ENCODE results near the gene DZIP1L.
A peak's percentile ranks its signal among the peaks of the same experiment; 100 is the strongest.
"Not testable (repeated sequence)": the region's sequence is repeated elsewhere in the genome, so short reads cannot be mapped to it uniquely, and the experiment has no call there.

Gene DZIP1L

DNA sequence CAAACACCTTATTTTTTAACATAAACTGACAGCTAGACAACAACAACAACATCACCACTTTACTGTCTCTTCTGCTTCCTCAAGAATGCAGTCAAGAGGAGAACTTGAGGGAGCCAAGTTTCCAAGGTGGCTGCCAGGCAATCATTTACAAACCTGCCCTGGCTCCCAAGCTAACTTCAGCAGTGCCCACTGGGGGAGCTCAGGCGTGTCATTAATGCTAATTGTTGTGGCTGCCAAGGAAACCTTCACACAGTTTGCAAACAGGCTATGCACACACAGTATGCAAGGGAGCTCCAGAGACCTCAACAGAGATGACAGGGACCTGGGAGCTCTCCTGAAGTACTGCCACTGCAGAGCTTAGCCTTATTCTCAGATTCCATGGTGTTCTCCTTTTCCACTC is 2.1 kb downstream of the DZIP1L start:
- no peak for DNase-seq (ENCODE audit: low read depth)

DNA sequence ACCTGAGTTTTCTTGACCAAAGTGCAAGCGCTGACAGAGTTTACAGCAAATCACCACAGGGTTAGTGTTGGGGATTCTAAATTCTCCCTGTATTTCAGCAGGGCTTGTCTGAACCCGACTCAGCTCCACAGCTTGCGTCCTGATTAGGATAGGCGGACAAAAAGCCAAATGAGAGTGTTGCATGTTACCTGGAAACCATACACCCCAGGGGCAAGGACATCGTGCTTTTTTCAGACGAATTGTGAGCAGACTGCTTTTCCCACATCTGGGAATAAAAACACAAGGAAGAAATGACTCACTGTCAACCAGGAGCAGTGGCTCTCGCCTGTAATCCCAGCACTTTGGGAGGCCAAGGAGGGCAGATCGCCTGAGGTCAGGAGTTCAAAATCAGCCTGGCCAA is 3.0 kb downstream of the DZIP1L start:
- DNase-seq (ENCODE audit: low read depth) = no peak

DNA sequence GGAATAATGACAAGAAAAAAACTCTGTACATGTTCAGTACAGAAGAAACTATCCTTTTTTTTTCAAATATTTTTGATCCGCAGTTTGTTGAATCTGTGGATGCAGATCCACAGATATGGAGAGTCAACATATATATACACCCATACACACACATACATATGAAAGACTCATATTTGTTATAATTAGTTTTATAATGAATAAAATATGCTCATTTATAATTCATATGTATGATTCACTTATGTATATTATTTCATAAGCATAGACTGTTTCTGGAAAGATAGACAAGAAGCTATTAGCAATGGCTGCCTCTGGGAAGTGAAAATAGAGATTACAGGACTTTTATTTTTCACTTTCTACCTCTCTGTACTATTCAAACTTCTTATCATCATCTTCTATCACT is 9.8 kb downstream of the DZIP1L start:
- no peak for DNase-seq (ENCODE audit: low read depth)

DNA sequence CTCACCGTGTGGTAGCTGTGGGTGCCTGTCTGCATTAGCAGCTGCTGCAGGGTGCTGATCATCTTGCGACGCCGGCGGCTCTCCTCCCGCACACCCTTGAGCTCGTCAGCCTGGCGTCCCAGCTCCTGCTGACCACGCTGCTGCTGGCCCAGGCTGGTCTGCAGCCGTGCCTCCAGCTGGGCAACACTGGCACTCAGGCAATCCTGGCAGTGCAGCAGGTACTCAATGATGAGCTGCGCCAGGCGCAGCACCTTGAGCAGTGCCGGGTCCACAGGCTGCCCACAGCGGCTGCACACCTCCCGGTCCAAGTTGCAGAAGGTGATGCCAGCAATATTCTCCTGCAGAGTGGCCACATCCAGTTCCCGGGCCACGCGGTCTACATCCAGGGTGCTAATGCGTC is 11.9 kb downstream of the DZIP1L start:
- no peak for DNase-seq (ENCODE audit: low read depth)

DNA sequence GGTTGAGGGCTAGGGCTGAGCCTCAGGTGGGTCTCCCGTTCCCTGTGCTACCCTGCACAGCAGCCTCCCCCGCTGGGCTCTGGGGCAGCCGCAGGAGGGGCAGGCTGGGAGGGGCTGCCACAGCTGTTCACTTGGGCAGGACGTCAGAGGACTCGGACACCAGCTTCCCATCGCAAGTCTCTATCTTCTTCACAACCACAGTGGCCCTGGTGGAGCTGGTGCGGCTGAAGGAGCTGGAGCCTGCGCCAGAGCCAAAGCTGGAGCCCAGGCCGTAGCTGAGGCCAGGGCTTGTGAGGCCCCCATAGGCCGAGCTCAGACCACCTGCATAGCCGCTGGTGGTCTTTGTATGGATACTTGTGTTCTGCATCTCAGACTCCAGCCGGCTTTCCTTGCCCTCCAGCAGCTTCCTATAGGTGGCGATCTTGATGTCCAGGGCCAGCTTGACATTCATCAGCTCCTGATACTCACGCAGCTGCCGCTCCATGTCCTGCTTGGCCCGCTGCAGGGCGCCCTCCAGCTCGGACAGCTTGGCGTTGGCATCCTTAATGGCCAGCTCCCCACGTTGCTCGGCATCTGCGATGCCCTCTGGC is 14.0 kb downstream of the DZIP1L start:
- not testable (repeated sequence) for DNase-seq (ENCODE audit: low read depth)

DNA sequence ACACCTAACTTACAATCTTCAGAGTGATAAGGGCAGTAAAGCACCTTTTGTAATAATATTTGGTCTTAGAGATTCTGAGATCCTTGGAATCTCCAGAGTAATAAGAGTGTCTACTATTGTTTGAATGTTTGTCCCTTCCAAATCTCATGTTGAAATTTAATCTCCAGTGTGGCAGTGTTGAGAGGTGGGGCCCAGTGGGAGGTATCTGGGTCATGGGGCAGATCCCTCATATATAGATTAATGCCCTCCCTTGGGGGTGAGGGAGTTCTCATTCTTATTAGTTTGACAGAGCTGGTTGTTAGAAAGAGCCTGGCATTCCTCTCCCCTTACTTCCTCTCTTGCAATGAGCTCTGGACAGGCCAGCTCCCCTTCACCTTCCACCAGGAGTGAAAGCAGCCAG is 16.0 kb downstream of the DZIP1L start:
- no peak for DNase-seq (ENCODE audit: low read depth)

DNA sequence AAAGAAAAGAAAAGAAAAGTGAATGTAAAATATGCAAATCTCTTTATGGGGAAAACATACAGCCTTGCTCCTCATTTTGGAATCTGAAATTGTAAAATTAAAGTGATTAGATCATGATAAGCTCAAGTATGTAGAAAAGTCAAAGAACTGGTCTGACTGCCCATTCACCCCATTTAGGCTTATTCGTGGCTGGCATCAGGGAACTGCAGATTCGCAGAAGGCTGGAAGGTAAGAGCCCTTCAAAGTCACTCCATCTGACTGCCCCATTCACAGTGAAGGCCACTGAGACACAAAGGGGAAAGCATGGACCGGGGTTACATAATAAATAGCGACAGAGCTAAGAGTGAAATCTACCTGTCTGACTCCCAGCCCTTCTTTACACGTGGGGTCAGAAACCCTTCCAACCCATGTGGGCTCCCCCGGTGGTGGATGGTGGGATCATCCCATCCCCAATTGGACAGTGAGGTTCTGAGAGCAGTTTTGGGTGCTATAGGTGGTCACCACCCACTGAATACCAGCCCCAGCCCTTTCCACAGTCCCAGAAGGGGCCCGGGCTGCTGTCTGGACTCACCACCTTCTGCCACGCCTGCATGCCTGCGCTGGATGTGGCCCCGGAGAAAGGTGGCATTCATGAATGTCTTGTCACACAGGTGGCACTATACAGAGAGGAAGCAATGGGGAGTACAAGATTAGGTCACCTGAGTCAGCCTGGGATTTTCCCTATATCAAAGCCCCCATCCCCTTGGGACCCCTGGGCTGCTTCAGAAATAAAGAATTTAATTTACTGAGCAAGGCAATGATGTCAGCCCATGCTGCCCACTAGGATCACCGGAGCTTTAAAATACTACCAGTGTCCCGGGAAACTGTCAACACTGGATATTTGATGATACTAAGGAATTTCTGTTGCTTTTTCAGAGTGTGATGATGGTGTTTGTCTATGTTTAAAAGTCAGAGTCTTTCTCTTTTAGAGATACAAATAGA is 17.9 kb downstream of the DZIP1L start:
- no peak for DNase-seq (ENCODE audit: low read depth)

DNA sequence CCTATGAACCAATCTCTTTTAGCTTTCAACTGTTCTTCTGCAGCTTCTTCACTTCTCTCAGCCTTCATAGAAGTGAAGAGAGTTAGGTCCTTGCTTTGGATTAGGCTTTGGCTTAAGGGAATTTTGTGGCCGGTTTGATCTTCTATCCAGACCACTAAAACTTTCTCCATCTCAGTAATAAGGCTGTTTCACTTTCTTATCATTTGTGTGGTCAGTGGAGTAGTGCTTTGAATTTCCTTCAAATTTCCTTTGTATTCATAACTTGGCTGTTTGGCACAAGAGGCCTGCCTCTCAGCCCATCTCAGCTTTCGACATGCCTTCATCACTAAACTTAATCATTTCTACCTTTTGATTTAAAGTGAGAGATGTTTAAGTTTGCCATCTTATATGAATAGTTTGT is 21.7 kb downstream of the DZIP1L start:
- DNase-seq (ENCODE audit: low read depth) = no peak

DNA sequence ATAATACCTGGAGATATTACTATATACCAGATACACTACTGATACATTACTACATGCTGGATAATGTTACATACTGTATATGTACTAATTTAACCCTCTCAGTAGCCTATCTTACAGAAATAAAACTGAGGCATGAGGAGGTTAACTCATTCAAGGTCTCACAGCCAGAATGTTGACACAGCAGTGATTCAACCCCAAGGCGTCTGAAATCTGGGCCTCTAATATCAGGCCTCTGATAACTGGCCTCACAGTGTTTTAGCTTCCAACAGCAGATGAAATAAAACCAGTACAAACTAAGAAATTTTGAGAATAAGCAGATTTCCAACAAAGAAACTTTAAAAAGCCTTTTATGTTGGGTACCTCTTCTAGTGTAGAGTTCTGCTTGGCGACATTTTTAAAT is 23.4 kb downstream of the DZIP1L start:
- no peak for DNase-seq (ENCODE audit: low read depth)

DNA sequence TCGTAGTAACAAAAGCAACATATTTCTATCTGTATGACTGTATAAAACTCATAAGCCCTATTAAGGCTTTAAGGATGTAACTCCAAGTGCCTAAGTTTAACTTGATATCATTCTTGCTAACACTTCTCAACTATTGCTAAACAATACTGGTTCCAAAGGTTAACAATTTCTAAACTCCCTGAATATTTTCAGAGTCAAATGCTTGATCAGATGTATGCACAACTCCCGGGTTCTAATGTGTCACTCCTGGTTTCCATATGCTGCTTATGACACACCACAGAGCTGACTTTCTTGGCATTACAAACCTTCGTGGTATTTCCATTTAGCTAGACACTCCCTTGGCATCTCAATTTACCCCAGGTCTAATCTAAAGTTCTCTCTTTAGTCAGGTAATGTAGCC is 26.3 kb downstream of the DZIP1L start:
- no peak for DNase-seq (ENCODE audit: low read depth)

DNA sequence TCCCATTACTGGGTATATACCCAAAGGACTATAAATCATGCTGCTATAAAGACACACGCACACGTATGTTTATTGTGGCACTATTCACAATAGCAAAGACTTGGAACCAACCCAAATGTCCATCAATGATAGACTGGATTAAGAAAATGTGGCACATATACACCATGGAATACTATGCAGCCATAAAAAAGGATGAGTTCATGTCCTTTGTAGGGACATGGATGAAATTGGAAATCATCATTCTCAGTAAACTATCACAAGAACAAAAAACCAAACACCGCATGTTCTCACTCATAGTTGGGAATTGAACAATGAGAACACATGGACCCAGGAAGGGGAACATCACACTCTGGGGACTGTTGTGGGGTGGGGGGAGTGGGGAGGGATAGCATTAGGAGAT is 29.7 kb downstream of the DZIP1L start:
- DNase-seq (ENCODE audit: low read depth) = not testable (repeated sequence)

DNA sequence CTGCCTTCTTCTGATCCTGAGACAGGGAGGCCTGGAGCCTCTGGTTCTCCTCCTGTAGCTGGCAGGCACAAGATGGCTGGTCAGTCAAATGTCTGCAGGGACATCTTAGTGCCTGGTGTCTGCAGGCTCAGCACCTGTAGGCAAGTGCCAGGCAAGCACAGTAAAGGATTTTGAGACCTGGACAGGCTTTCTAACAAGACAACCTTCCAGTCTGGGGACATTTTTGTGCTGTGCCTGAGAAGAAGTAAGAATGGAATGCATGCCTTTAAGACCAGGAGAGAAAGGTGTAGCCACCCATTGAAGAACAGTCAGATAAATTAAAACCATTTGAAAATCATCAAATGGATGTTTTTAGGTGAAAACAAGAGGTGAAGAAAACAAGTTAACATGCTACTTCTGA is 31.2 kb downstream of the DZIP1L start:
- DNase-seq (ENCODE audit: low read depth) = no peak

DNA sequence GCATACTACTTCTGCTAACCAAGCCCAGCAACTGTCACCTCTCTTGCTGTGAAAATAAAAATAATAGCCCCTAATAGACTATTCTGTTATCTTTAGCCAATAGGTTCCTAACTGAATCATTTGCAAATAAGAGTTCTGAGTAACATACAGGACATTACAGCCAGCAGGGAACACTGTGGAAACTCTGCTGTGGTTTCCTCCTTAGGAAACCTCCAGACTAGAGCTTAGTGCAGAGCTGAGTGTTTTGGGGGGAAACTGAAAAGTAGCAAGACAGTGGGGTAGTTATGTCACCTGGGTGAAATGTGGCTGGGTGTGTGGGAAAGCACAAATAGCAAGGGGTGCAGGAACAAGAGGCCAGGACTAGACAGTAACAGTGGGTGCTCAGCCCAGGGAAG is 32.4 kb downstream of the DZIP1L start:
- no peak for DNase-seq (ENCODE audit: low read depth)

DNA sequence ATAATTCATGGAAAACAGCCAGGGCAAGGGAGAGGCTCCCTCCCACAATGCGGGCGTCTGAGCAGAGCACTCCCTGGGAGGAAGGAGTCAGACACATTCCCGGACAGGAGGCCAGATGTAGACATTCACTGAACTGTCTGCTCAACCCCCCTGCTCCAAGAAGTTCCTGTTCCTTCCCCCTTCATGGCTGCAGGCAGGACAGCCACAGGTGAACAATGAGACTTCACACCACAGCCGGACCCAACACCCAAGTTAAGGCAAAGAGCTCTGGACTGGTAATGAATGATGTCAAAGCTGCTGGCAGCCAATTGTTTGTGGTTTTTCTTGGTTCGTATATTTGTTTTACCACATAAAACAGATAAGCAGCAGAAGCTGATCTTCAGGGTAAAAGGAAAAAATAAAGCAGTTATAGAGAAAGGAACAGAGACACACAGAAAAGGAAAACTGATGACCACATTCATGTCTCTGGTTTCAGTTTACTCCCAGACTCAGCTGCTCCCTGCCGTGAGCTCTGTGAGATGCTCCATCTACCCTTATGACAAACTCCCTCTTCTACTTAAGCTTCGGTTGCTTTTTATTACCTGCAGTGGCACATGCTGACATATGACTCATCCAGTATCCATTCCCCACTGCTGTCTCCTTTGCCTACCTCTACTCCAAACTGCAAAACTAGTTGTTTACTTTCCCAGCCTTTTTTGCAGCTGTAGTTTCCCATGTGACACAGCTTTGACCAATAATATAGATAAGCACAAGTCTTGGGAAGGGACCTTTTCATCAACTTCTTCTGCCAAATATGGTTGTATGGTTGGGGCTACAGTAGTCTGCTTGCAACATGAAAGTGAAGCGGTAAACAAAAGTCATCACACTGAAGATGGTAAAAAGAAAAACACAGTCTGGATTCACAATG is 33.1 kb downstream of the DZIP1L start:
- no peak for DNase-seq (ENCODE audit: low read depth)

DNA sequence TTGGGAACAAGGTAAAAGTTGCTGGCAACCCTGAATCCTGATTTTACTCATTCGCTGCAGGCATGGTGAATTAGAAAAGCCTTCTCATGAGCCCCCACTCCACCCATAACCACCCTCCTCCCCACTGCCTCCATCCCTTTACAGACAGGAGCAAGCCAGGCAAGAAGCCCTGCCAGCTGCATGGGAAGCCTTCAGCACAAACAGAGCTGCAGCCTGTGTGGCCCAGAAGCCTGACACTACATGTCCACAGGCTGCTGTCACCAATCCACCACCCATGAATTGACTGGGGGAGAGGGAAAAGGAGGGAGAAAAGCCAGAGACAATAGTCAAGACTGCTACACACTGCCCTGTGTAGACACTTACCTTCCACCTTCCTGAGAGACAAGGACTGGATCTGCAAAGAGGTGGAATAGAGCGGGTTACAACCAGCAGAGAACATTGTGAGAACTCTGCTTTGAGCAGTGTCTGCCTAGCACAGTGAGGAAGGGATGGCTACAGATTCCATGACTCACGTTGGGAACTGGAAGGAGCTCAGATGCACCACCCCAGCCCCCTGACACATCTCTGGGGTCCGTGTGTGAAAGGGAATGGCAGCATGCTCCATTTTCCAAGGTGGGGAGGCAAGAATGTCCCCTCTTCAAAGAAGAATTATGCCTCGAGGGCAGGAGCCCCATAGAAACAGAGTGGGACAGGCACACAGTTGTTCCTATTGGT is 33.9 kb downstream of the DZIP1L start:
- no peak for DNase-seq (ENCODE audit: low read depth)

DNA sequence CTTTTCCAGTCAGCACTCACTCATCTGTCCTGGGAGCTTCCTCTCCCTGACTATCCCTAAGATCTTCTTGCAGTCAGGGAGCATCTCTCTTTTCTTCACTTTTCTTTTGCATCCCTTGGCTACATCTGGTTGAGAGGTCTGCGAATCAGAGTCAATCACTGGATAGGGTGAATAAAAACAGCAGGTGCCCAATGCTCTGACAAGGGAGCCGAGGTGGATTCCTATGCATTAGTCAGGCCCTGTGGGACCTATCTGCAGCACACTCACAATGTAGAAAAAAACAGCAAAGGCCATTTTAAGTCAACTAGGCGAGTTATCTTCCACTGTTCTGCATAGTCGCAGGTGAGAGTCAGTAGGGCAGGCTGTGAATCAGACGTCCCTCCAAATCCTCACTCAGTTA is 35.5 kb downstream of the DZIP1L start:
- no peak for DNase-seq (ENCODE audit: low read depth)

DNA sequence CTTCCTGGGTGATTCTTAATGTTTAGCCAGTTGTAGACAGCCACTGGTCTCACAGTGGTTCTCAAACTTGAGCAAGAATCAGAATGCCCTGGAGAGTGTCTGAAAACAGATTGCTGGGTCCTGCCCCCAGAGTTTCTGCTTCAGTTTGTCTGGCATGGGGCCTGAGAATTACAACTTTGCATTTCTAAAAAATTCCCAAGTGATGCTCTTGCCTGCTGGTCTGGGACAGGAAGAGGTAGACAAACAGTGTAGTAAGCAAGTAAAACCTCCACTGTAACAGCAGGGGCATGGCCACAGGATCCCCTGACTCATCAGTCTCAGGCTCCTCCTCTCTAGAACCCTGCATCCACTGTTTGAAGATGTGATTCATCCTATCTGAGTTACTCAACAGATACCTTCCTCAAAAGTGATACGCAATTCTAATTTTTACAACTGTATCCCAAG is 36.5 kb downstream of the DZIP1L start:
- DNase-seq (ENCODE audit: low read depth) = peak; percentile 81

DNA sequence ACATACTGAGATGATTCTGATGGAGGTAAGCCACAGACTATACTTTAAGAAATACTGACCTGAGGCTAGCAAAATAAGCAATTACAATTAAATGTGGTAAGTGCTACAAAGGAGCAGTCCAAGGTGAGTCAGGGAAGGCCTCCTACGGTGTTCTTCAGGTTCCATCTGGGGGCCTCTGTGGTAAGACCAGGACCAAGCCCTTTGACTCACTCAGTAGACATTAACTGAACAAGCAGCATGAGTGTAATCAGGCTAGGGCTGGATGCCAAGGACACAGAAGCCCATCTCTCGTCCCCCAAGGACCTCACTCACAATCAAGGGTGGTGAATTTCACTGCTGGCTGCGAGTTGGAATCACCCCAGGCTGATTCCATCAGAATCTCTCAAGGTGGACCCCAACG is 37.3 kb downstream of the DZIP1L start:
- no peak for DNase-seq (ENCODE audit: low read depth)

DNA sequence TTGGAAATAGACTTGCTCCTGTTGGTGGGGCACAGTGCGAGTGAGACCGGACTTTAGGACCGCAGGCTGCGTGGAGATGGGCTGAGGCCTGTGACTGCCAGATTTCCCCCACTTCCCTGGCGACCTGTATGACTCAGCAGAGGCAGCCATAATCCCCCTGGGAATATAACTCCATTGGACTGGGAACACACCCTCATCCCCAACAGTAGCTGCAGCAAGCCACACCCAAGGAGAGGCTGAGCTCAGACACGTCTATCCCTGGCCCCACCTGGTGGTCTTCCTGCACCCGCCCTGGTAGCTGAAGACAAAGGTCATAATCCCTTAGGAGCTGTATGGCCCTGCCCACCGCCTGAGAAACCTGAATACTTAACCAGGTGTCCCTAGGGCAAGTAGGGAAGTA is 42.6 kb downstream of the DZIP1L start:
- no peak for DNase-seq (ENCODE audit: low read depth)

DNA sequence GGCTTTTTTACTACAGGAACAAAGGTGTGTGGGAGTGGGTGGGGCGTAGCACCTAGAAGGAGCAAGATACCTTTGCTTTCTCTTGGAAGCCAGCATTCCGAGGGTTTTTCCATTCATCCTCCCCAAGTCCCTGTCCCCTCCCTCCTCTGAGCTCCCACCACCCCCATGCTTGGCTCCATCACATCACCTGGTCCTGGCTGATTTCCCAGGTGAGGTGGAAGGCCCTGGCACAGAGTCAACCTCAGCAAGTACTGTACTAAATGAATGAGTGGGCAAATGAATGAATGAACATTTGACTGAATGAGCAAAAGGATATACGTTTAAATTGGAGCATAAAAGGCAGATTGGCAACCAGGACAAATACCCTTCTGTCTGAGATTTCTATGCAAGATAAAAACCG is 45.4 kb downstream of the DZIP1L start:
- no peak for DNase-seq (ENCODE audit: low read depth)

DNA sequence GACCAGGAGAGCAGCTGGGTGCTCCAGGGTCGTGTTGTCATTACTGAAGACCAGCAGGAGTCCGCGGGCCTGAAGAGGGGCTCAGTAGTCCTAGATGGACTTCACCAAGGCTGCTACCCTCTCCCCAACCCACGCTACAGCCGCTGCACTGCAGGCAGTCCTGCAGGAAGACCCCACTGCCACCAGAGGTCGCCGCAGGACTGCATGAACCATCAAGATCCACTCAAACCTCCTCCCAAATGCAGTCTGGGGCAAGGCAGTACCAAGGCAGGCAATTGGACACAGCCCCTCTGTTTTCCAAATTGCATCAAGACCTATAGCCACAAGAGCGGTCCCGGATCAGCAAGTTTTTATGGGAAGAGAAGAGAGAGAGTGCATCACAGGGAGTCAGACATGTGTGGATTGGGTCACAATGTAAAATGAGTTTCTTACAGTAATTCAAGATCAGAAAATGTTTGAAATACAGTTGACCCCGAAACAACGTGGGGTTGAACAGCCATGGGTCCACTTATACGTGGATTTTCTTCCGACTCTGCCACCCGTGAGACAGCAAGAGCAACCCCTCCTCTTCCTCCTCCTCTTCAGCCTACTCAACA is 46.7 kb downstream of the DZIP1L start:
- DNase-seq (ENCODE audit: low read depth) = peak; percentile 78
